Breast epithelium (tissue), 3 donors: Measurements from ENCODE around the gene LPAR2.
"Not testable (repeated sequence)": the region's sequence is repeated elsewhere in the genome, so short reads cannot be mapped to it uniquely, and the experiment has no call there.

Experiments used
- CTCF ChIP-seq, 3 donors: fragments of 450-650 bp; IDR thresholded peaks; one replicate each; pipeline ENCODE4 v1.5.1; 2016 to 2017; ENCODE audit warnings: antibody characterized with exemption in 3 of 3, mild to moderate bottlenecking in 3 of 3, moderate library complexity in 3 of 3
- POLR2A ChIP-seq: fragments of 450-650 bp; IDR thresholded peaks from one replicate; pipeline ENCODE4 v1.6.1; 2016; ENCODE audit warnings: antibody characterized with exemption, mild to moderate bottlenecking, moderate library complexity

GRCh38 chr19:19665420-19665948 lies 37.5 kb upstream of the LPAR2 start:
- not testable (repeated sequence) for TF ChIP-seq CTCF (IDR thresholded peaks at IDR 0.05); POLR2A
